ENCODE measurements around the gene RYR2.

RYR2 gene

GRCh38 chr1:237679687-237680086, 637.7 kb downstream of the RYR2 start:
- Histone ChIP-seq H3K4me1 (peaks cover 25% of the 10 kb centered on the region), H3K4me3 (no peak overlapping the region), H3K36me3 (replicated peaks) (no peaks in the 10 kb centered on the region), H3K9me3 (no peaks in the 10 kb centered on the region), H3K27me3 (ENCODE audit: low read depth) (no peaks in the 10 kb centered on the region)
- no peak for DNase-seq (ENCODE audit: low spot score in 2 of 2)
- in situ Hi-C loops (cut with MboI; ENCODE audit: low sequenced_read_pairs), result loop anchor here (10.0 kb wide), 1 partner anchor 125 kb away; no protein-coding TSS in a partner anchor

- Histone ChIP-seq H3K4me3 (no peak overlapping the region), H3K9me3 (no peaks in the 10 kb centered on the region), H3K27me3 (ENCODE audit: low read depth) (no peaks in the 10 kb centered on the region), H3K36me3 (replicated peaks) (no peaks in the 10 kb centered on the region), H3K4me1 (peaks cover 16% of the 10 kb centered on the region)
- in situ Hi-C loops (cut with MboI; ENCODE audit: low sequenced_read_pairs), result no loop called here
- DNase-seq (ENCODE audit: low spot score in 2 of 2), result no peak
Observed at GRCh38 chr1:237681210-237681609, 639.2 kb downstream of the RYR2 start.

GRCh38 chr1:237684236-237684635, 642.3 kb downstream of the RYR2 start:
- DNase-seq (ENCODE audit: low spot score in 2 of 2), result no peak
- Histone ChIP-seq H3K36me3 (replicated peaks) (no peaks in the 10 kb centered on the region), H3K4me3 (no peak overlapping the region), H3K27me3 (ENCODE audit: low read depth) (no peaks in the 10 kb centered on the region), H3K4me1 (0 out of 2 replicates have a peak, but pooled peaks cover 4% of the 10 kb centered on the region), H3K9me3 (no peaks in the 10 kb centered on the region)
- in situ Hi-C loops (cut with MboI; ENCODE audit: low sequenced_read_pairs), result no loop called here

DNA sequence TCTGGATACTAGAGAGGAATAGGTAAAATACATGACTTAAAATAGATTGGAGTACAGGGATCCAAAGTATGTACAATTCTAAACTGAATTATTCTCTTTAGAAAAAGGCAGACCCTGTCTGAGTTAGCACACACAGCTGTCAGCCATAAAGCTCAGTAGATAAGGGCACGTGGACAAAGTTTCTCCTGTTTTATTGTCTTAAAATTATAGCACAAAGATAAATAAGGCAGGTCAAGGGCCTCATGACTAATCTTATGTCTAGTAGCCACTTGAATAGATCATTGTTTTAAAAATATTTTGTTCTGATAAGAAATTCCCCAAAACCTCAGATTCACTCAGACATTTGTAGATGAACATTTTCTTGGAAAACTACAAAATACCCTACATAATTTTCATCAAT, 643.6 kb downstream of the RYR2 start:
- H3K9me3 ChIP-seq, result no peaks in the 10 kb centered on the region
- H3K4me1 ChIP-seq, result 0 out of 2 replicates have a peak, but pooled peaks cover 4% of the 10 kb centered on the region
- no peaks in the 10 kb centered on the region for H3K36me3 ChIP-seq (replicated peaks)
- no peak overlapping the region for H3K4me3 ChIP-seq
- DNase-seq (ENCODE audit: low spot score in 2 of 2), result no peak
- in situ Hi-C loops (cut with MboI; ENCODE audit: low sequenced_read_pairs), result no loop called here
- H3K27me3 ChIP-seq (ENCODE audit: low read depth), result no peaks in the 10 kb centered on the region

GRCh38 chr1:237687804-237688203, 645.8 kb downstream of the RYR2 start:
- Histone ChIP-seq H3K4me1 (0 out of 2 replicates have a peak, but pooled peaks cover 4% of the 10 kb centered on the region), H3K36me3 (replicated peaks) (no peaks in the 10 kb centered on the region), H3K4me3 (no peak overlapping the region), H3K9me3 (no peaks in the 10 kb centered on the region), H3K27me3 (ENCODE audit: low read depth) (no peaks in the 10 kb centered on the region)
- in situ Hi-C loops (cut with MboI; ENCODE audit: low sequenced_read_pairs), result no loop called here
- DNase-seq (ENCODE audit: low spot score in 2 of 2), result no peak

- no peaks in the 10 kb centered on the region for H3K9me3 ChIP-seq
- H3K4me3 ChIP-seq, result no peak overlapping the region
- H3K36me3 ChIP-seq (replicated peaks), result no peaks in the 10 kb centered on the region
- peaks cover 3% of the 10 kb centered on the region; the same call in 1 of the 2 replicates for H3K4me1 ChIP-seq
- in situ Hi-C loops (cut with MboI; ENCODE audit: low sequenced_read_pairs), result no loop called here
- no peaks in the 10 kb centered on the region for H3K27me3 ChIP-seq (ENCODE audit: low read depth)
- no peak for DNase-seq (ENCODE audit: low spot score in 2 of 2)
Observed at GRCh38 chr1:237690656-237691055, 648.7 kb downstream of the RYR2 start.

- no peak overlapping the region for H3K4me3 ChIP-seq
- no peaks in the 10 kb centered on the region for H3K36me3 ChIP-seq (replicated peaks)
- H3K4me1 ChIP-seq, result peaks cover 4% of the 10 kb centered on the region; the same call in 1 of the 2 replicates
- DNase-seq (ENCODE audit: low spot score in 2 of 2), result no peak
- H3K27me3 ChIP-seq (ENCODE audit: low read depth), result no peaks in the 10 kb centered on the region
- in situ Hi-C loops (cut with MboI; ENCODE audit: low sequenced_read_pairs), result no loop called here
- no peaks in the 10 kb centered on the region for H3K9me3 ChIP-seq
Observed at GRCh38 chr1:237692255-237692654, 650.3 kb downstream of the RYR2 start.

DNA sequence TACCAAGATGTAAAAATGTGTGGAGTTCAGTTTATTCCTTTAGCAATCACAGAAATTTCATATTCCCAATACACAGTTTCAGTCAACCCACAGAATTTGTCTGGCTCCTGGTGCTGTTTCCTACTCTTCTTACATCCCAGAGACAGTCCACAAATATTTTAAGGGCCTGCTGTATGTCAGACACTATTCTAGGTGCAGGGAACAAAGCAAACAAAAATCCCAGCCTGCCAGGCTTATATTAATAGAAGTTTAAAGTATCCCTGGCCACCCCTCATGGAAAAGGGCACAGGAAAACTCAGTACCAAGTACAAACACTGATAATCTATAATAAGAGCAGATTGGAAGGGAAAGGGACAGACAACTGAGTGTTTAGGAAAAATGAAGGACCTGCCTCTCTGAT, 653.9 kb downstream of the RYR2 start:
- Histone ChIP-seq H3K9me3 (no peaks in the 10 kb centered on the region), H3K36me3 (replicated peaks) (no peaks in the 10 kb centered on the region), H3K27me3 (ENCODE audit: low read depth) (no peaks in the 10 kb centered on the region), H3K4me1 (peaks cover 8% of the 10 kb centered on the region; the same call in 1 of the 2 replicates), H3K4me3 (no peak overlapping the region)
- in situ Hi-C loops (cut with MboI; ENCODE audit: low sequenced_read_pairs), result no loop called here
- DNase-seq (ENCODE audit: low spot score in 2 of 2), result no peak

DNA sequence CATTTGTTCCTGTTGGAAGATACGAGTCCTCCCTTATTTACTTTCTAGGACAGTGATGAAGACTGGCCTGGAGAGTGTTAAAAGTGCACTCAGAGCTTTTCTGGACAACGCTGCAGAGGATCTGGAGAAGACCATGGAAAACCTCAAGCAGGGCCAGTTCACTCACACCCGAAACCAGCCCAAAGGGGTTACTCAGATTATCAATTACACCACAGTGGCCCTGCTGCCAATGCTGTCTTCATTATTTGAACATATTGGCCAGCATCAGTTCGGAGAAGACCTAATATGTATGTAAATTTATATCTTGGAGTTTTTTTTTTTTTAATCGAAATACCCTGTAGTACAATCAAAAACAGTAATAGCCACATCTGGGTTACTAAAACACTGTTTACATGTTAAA, 658.2 kb downstream of the RYR2 start:
- in situ Hi-C loops (cut with MboI; ENCODE audit: low sequenced_read_pairs), result no loop called here
- Histone ChIP-seq H3K9me3 (no peaks in the 10 kb centered on the region), H3K27me3 (ENCODE audit: low read depth) (no peaks in the 10 kb centered on the region), H3K36me3 (replicated peaks) (no peaks in the 10 kb centered on the region), H3K4me3 (no peak overlapping the region), H3K4me1 (peaks cover 33% of the 10 kb centered on the region)
- DNase-seq (ENCODE audit: low spot score in 2 of 2), result no peak

DNA sequence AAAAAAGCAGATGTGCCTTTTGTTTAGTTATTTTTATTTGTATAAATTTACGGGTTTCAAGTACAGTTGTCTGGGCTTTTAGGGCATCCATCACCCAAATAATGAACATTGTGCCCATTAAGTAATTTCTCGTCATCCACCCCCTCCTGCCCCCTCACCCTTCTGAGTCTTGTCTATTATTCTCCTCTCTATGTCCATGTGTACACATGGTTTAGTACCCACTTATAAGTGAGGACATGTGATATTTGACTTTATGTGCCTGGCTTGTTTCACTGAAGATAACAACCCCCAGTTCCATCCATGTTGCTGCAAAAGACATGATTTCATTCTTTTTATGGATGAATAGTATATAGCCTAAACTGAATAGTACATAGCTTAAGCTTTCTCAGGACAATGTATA, 659.5 kb downstream of the RYR2 start:
- no peak overlapping the region for H3K4me3 ChIP-seq
- peaks cover 29% of the 10 kb centered on the region for H3K4me1 ChIP-seq
- no peak for DNase-seq (ENCODE audit: low spot score in 2 of 2)
- no peaks in the 10 kb centered on the region for H3K27me3 ChIP-seq (ENCODE audit: low read depth)
- in situ Hi-C loops (cut with MboI; ENCODE audit: low sequenced_read_pairs), result no loop called here
- H3K9me3 ChIP-seq, result no peaks in the 10 kb centered on the region
- no peaks in the 10 kb centered on the region for H3K36me3 ChIP-seq (replicated peaks)

DNA sequence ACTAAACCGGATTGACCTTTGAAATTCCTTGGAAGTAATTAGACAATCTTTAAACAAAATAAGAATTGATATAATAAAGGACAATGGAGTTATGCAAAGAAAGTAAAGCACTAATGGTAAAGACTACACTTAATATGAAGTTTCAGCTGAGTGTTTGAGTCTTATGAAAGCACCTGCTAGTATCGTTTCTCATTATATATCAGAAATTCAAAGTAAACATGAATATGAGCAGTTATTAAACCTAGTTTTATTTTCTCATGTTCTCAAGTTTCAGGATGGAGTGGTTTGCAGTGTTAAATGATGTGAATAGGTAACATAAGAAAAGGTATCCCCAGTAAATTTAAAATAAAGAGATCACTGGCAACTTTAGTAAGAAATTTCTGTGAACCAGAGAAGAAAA, 660.2 kb downstream of the RYR2 start:
- no peak for DNase-seq (ENCODE audit: low spot score in 2 of 2)
- Histone ChIP-seq H3K4me3 (no peak overlapping the region), H3K36me3 (replicated peaks) (no peaks in the 10 kb centered on the region), H3K4me1 (peaks cover 29% of the 10 kb centered on the region), H3K27me3 (ENCODE audit: low read depth) (no peaks in the 10 kb centered on the region), H3K9me3 (no peaks in the 10 kb centered on the region)
- in situ Hi-C loops (cut with MboI; ENCODE audit: low sequenced_read_pairs), result no loop called here

GRCh38 chr1:237705462-237705861, 663.5 kb downstream of the RYR2 start:
- no peak overlapping the region for H3K4me3 ChIP-seq

GRCh38 chr1:237709355-237709754, 667.4 kb downstream of the RYR2 start:
- Histone ChIP-seq H3K27me3 (ENCODE audit: low read depth) (no peaks in the 10 kb centered on the region), H3K4me1 (no peaks in the 10 kb centered on the region; the same call in 1 of the 2 replicates), H3K36me3 (replicated peaks) (no peaks in the 10 kb centered on the region), H3K9me3 (no peaks in the 10 kb centered on the region), H3K4me3 (no peak overlapping the region)
- DNase-seq (ENCODE audit: low spot score in 2 of 2), result no peak
- in situ Hi-C loops (cut with MboI; ENCODE audit: low sequenced_read_pairs), result no loop called here

More at GRCh38 chr1:237705462-237705861, 663.5 kb downstream of the RYR2 start:
- H3K27me3 ChIP-seq (ENCODE audit: low read depth), result no peaks in the 10 kb centered on the region
- no peak for DNase-seq (ENCODE audit: low spot score in 2 of 2)
- H3K9me3 ChIP-seq, result no peaks in the 10 kb centered on the region
- in situ Hi-C loops (cut with MboI; ENCODE audit: low sequenced_read_pairs), result no loop called here
- H3K4me1 ChIP-seq, result peaks cover 25% of the 10 kb centered on the region
- no peaks in the 10 kb centered on the region for H3K36me3 ChIP-seq (replicated peaks)

DNA sequence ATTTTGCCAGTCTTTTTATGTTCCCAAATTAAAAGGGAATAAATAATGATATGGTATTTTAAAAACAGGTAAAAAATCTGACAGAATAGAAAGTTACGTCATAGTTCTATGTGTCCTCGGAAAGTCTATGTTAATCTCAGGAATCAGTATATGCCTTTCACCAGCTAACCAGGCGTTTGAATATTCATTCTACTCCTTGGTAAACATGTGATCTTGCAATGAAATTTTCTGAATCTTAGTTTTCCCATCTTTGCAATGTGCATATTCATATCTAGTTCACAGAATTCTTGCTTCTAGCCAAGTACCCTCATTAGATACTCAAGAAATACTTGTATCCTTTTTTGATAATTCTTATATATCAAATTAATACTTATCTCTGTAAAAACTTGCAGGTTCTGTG, 669.3 kb downstream of the RYR2 start:
- Histone ChIP-seq H3K27me3 (ENCODE audit: low read depth) (no peaks in the 10 kb centered on the region), H3K4me3 (no peak overlapping the region), H3K4me1 (no peaks in the 10 kb centered on the region; the same call in 1 of the 2 replicates), H3K36me3 (replicated peaks) (no peaks in the 10 kb centered on the region), H3K9me3 (no peaks in the 10 kb centered on the region)
- in situ Hi-C loops (cut with MboI; ENCODE audit: low sequenced_read_pairs), result no loop called here
- no peak for DNase-seq (ENCODE audit: low spot score in 2 of 2)

- Histone ChIP-seq H3K27me3 (ENCODE audit: low read depth) (no peaks in the 10 kb centered on the region), H3K4me3 (no peak overlapping the region), H3K9me3 (no peaks in the 10 kb centered on the region), H3K36me3 (replicated peaks) (no peaks in the 10 kb centered on the region), H3K4me1 (peaks cover 5% of the 10 kb centered on the region)
- in situ Hi-C loops (cut with MboI; ENCODE audit: low sequenced_read_pairs), result no loop called here
- DNase-seq (ENCODE audit: low spot score in 2 of 2), result no peak
Observed at GRCh38 chr1:237712082-237712481, 670.1 kb downstream of the RYR2 start.

Data from HAP-1 (cell line).